GM18505 (cell line): Measurements from ENCODE around the gene LATS1.
"Not testable (repeated sequence)": the region's sequence is repeated elsewhere in the genome, so short reads cannot be mapped to it uniquely, and the experiment has no call there.

Experiments used
- ATAC-seq: cut with Tn5 transposase; IDR thresholded peaks from one replicate; pipeline ENCODE4 v1.9.1; 2021; ENCODE audit not compliant: unreplicated experiment
- POLR2A ChIP-seq: IDR thresholded peaks from 4 replicates; pipeline ENCODE4 v1.6.1; 2011; ENCODE audit warnings: borderline replicate concordance; ENCODE audit not compliant: insufficient read depth, insufficient read length; ENCODE audit errors: extremely low read depth

The LATS1 gene

GRCh38 chr6:149716181-149716963 is 1.5 kb downstream of the LATS1 start:
- no peak for TF ChIP-seq POLR2A
- ATAC-seq, result no peak

DNA sequence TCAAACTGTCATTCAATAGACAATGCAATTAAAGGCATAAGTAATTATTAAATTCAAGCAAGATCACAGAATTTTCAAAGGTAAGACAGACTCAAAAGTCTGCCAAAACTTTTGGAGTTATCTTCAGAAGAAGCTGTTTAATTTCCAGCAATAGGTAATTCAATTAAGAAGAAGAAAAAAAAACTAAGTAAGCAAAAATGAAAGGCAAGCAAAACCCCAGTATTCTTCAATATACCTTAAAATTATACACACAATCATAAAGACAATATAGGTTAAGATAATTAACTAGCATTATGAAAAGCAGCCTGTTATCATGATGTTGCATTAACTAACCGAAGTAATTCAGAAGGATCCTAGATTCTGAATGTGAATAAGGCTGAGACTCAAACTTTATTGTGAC is 3.5 kb downstream of the LATS1 start:
- TF ChIP-seq POLR2A, result no peak
- ATAC-seq, result no peak

GRCh38 chr6:149711711-149712110 is 6.2 kb downstream of the LATS1 start:
- TF ChIP-seq POLR2A, result no peak
- no peak for ATAC-seq

DNA sequence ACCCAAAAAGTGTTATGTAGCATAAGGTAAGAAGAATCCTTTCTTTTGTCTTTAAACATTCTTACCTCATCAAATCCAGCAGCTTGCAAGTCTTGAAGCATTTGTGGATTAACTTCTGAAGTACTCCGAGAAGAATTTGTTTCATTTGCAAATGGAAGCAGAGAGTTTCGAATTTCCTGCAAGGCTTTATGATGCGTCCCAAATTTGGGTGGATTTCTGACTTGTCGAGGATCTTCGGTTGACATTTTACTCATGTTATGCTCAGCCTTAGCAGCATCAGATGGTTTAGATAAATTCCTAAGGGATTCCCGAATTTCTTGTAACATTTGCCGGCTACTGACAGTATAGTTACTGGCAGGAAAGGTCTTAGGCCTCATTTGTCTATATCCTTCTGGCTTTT is 16.2 kb downstream of the LATS1 start:
- no peak for ATAC-seq
- TF ChIP-seq POLR2A, result no peak

GRCh38 chr6:149699150-149699549 is 18.8 kb downstream of the LATS1 start:
- no peak for TF ChIP-seq POLR2A
- ATAC-seq, result no peak

- ATAC-seq, result no peak
- no peak for TF ChIP-seq POLR2A
Observed at GRCh38 chr6:149698175-149698574, 19.7 kb downstream of the LATS1 start.

DNA sequence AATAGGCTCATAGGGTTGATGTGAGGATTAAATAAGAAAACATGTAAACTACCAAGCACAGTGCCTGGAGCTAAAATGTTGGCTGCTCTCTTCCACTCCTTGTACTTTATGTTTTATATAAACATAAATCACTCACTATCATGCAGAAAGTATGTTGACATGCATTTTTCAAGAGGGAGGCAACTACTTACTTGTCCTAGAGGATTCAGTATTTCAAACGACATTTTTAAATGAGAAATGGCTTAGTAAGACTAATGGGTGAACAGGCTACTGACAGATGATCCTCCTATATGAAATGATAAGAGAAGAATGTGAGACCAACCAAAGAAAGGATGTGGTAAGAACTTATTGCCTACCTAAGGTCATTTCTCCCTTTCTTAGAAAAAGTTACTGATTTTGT is 21.0 kb downstream of the LATS1 start:
- ATAC-seq, result no peak
- no peak for TF ChIP-seq POLR2A

GRCh38 chr6:149694921-149695320 is 23.0 kb downstream of the LATS1 start:
- TF ChIP-seq POLR2A, result no peak
- ATAC-seq, result no peak

DNA sequence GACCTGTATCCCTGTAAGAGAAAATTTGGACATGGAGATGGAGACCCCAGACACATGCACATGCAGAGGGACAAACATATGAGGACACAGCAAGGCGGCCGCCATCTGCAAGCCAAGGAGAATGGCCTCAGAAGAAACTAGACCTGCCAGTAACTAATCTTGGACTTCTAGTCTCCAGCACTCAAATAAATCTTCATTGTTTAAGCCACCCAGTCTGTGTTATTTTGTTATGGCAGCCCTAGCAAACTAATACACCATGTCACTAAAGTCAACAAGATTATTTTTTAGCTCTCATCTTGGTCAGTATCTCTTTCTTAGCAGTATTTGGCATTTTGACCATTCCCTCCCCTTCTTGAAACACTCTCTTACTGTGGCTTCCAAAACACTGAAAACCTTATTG is 26.7 kb downstream of the LATS1 start:
- TF ChIP-seq POLR2A, result no peak
- ATAC-seq, result no peak

DNA sequence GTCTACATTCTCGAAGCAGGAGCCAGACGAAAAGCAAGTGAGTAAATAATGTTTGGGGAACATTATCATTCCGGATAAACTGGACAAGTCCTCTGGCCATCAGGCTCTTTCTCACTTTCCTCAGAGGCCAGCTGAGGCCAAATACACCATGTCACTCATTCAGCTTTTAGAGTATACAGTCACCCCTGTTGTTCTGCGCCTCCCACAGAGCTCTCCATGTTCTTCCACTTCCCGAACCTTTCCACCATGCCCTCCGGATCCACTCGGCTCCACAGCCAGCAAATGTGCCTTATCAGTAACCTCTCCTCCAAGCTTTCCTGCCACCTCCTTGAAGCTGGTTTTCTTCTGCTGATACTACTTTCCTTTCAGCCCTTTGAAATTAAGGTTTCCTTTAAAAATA is 31.7 kb downstream of the LATS1 start:
- peak; percentile 17 for TF ChIP-seq POLR2A
- ATAC-seq, result no peak

DNA sequence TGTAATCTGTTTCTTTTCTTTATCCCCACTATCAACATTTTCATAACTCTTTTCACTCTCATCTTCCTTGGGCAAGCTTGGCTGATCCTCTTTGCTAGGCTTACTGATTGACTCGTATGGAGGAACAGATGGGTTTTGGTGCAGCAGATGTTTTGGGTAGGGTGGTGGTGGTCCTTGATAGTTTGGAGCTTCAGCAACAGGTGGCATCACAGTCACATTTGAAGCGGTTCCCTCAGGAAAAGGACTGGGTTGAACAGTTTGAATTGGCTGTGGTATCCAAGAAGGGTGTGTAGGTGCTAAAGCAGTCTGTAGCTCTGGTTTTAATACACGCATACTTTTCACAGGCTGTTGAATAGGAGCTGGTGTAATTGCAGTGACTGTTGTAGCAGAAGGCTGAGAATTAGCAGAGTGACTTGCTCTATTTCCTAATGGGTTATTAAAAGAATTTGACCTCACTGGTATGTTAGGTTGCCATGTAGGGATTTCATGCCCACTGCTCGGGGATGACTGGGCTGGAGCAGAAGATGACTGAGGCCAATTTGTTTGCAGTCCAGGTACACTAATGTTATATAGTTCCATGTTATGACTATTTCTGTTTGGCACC is 34.5 kb downstream of the LATS1 start:
- no peak for ATAC-seq
- no peak for TF ChIP-seq POLR2A

DNA sequence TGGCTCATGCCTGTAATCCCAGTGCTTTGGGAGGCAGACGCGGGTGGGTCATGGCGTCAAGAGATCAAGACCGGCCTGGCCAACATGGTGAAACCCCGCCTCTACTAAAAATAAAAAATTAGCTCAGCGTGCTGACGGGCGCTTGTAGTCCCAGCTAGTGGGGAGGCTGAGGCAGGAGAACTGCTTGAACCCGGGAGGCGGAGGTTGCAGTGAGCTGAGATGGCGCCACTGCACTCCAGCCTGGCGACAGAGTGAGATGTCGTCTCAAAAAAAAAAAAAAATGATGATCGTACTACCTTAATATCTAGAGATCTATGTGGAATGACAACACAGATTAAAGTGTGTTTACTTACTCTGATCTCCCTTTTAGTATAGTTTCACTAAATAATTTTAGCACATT is 36.1 kb downstream of the LATS1 start:
- not testable (repeated sequence) for ATAC-seq

DNA sequence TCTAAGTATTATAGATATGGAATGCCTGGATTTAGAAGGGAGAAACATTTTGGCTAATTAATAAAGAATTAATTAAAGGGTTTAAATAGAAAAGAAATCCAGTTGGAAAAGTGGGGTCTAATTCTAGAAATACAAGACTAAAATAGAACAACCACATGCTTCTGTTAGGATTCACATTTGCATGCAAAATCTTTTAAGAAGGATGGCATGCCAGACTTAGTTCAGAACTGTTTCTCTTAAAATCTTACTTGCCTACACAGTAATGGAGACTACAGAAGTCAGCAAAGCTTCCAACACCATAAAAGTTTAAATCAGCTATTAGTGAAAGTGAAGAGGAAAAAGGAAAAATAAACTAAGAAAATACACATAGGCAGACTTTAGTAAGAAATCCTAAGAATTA is 36.7 kb downstream of the LATS1 start:
- no peak for ATAC-seq

DNA sequence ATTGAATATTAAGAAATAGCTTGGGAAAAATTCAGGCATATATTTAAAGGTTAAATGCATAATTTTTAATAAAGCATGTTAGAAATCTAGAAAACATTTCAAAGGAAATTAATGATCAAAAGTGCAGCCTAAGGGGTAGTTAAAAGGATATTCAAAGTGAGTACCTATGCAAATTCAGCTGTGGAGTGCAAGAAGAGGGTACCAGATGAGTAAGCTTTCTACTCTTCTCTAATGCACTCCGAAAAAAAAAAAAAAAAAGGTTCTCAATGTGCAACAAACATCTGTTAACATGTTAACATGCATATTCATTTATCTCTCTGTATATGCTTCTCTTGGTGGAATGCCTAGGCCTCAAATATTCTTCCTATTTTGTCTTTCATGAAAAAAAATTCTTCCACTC is 37.4 kb downstream of the LATS1 start:
- no peak for TF ChIP-seq POLR2A
- no peak for ATAC-seq

More for the DNA sequence above, 36.7 kb downstream of the LATS1 start:
- no peak for TF ChIP-seq POLR2A

- ATAC-seq, result not testable (repeated sequence)
Observed at GRCh38 chr6:149672265-149672664, 45.6 kb downstream of the LATS1 start.
